ENCODE data around the gene FAM53A.

- TF ChIP-seq GATA2 (IDR thresholded peaks at IDR 0.05; ENCODE audit: low read depth, low read length) (no peak), GATA3 (IDR thresholded peaks at IDR 0.05; ENCODE audit: low read depth, low read length) (no peak)
Observed at GRCh38 chr4:1716065-1716945, 32.2 kb upstream of the FAM53A start.
